Sigmoid colon (tissue), 4 donors: Measurements from ENCODE around the gene MGST3.

Source experiments
- CTCF ChIP-seq, 4 experiments: fragments of 450-650 bp in 3 of 4; fragments of 200-600 bp in 1 of 4; IDR thresholded peaks; one replicate each; pipeline ENCODE4 v1.5.1; 2016 to 2019; ENCODE audit warnings: antibody characterized with exemption in 4 of 4, mild to moderate bottlenecking in 3 of 4, moderate library complexity in 2 of 4
- EP300 ChIP-seq, 4 donors: sonication (generic); formaldehyde crosslinking; IDR thresholded peaks; one replicate each; pipeline ENCODE4 v1.6.1; 2017; ENCODE audit warnings: antibody characterized with exemption in 4 of 4
- POLR2A ChIP-seq, 2 donors: fragments of 450-650 bp; IDR thresholded peaks; one replicate each; pipeline ENCODE4 v1.6.1; 2016; ENCODE audit warnings: antibody characterized with exemption in 2 of 2, mild to moderate bottlenecking in 2 of 2, moderate library complexity in 2 of 2
- POLR2AphosphoS5 ChIP-seq, 4 donors: sonication (generic); formaldehyde crosslinking; IDR thresholded peaks; one replicate each; pipeline ENCODE4 v1.6.1; 2017; ENCODE audit warnings: antibody characterized with exemption in 4 of 4

DNA sequence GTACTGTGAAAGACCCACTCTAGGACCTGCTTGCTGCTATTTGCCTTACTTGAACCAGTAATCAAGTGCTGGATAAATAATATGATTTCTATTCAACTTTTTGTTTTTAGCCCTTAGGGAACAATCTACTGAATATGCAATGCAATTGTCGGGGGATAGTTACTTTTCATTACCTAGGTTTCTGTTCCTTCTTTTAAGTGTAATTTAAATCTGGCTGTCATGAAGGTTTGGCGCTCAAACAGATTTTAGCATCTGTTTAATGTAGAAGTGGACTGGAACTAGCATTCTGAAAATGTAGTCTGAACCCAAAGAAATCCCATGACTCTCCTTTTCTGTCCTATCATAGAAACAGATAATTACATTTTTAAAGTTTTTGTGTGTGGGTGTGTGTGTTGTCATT lies 4.8 kb downstream of the MGST3 start:
- TF ChIP-seq CTCF (IDR thresholded peaks at IDR 0.05) (no peak), POLR2A (IDR thresholded peaks at IDR 0.05) (no peak), EP300 (IDR thresholded peaks at IDR 0.05) (no peak), POLR2AphosphoS5 (IDR thresholded peaks at IDR 0.05) (no peak)
